CD4-positive, alpha-beta T cell (primary cell): ENCODE measurements around the gene CCS. TPM values are rescaled to one million over a fixed set of nuclear protein-coding genes. Genes with fewer than 3 reads are reported as not detected.

ENCODE experiments used
- ATAC-seq: fragments of 200-7000 bp; cut with Tn5 transposase; one replicate; pipeline ENCODE4 v1.10.0; 2022; ENCODE audit warnings: mild to moderate bottlenecking; ENCODE audit not compliant: poor library complexity
- CTCF ChIA-PET: fragments of 350-600 bp; sonication (Branson Sonifier 250); formaldehyde crosslinking; loops from one replicate; lab custom pipeline; 2021; ENCODE audit warnings: antibody characterized with exemption, inconsistent platforms; lab: Charles Lee
- POLR2A ChIA-PET: fragments of 350-600 bp; sonication (Branson Sonifier 250); formaldehyde crosslinking; loops from one replicate; lab custom pipeline; 2021; ENCODE audit warnings: antibody characterized with exemption, inconsistent platforms; lab: Charles Lee
- DNase-seq, 14 experiments: peaks; one replicate each; pipeline ENCODE4 v3.0.0-alpha.2; 2013 to 2020; ENCODE audit warnings: mixed read lengths in 2 of 14
- H3K27ac ChIP-seq, 2 donors: one replicate each; pipeline versions ENCODE4 v1.5.1 to v1.7.0; 2013; ENCODE audit warnings: low read length in 2 of 2, low read depth in 1 of 2, mild to moderate bottlenecking in 1 of 2
- H3K27me3 ChIP-seq, 2 experiments: 1 replicate in 1 of 2; 2 replicates in 1 of 2; pipeline versions ENCODE4 v1.6.1 to v1.7.0; 2013; ENCODE audit warnings: low read length in 2 of 2, control low read depth in 1 of 2, mild to moderate bottlenecking in 1 of 2, moderate library complexity in 1 of 2; ENCODE audit not compliant: insufficient read depth in 2 of 2, control insufficient read depth in 1 of 2
- H3K36me3 ChIP-seq: one replicate; pipeline ENCODE4 v1.6.1; 2013; ENCODE audit warnings: low read length, control low read depth; ENCODE audit not compliant: insufficient read depth
- H3K4me1 ChIP-seq: one replicate; pipeline ENCODE4 v1.6.1; 2013; ENCODE audit warnings: low read length, control low read depth; ENCODE audit not compliant: insufficient read depth
- H3K4me3 ChIP-seq: one replicate; pipeline ENCODE4 v1.5.1; 2013; ENCODE audit warnings: mild to moderate bottlenecking, low read length, moderate library complexity
- H3K9me3 ChIP-seq, 2 experiments: 1 replicate in 1 of 2; 2 replicates in 1 of 2; pipeline versions ENCODE4 v1.6.1 to v1.7.0; 2013; ENCODE audit warnings: low read length in 2 of 2, mild to moderate bottlenecking in 2 of 2, control low read depth in 1 of 2, moderate library complexity in 1 of 2; ENCODE audit not compliant: control insufficient read depth in 1 of 2, insufficient read depth in 1 of 2
- H3K27ac Mint-ChIP-seq: one replicate; pipeline ENCODE4 v1.8.0; 2020; ENCODE audit warnings: mixed read lengths
- H3K27me3 Mint-ChIP-seq: one replicate; pipeline ENCODE4 v1.8.0; 2021; ENCODE audit warnings: mixed read lengths
- H3K36me3 Mint-ChIP-seq: one replicate; pipeline ENCODE4 v1.8.0; 2021; ENCODE audit warnings: low read depth, mixed read lengths
- H3K4me1 Mint-ChIP-seq: one replicate; pipeline ENCODE4 v1.8.0; 2021; ENCODE audit warnings: low read depth, mixed read lengths
- H3K4me3 Mint-ChIP-seq: one replicate; pipeline ENCODE4 v1.8.0; 2020; ENCODE audit warnings: mild to moderate bottlenecking, mixed read lengths
- H3K9me3 Mint-ChIP-seq: one replicate; pipeline ENCODE4 v1.8.0; 2020; ENCODE audit warnings: mixed read lengths
- CTCF ChIP-seq: fragments of 200-600 bp; IDR thresholded peaks from one replicate; pipeline ENCODE4 v1.8.0; 2022; ENCODE audit warnings: antibody characterized with exemption, mild to moderate bottlenecking
- intact Hi-C, 2 experiments: fragments of 100-400 bp; cut with DNase I in 1 of 2; cut with micrococcal nuclease in 1 of 2; formaldehyde crosslinking; loops; one replicate each; pipeline versions ENCODE4 v1.15.1 to v1.9.0; 2023 to 2025; cut with DNase I, micrococcal nuclease
- total RNA-seq, 174 experiments: library from RNA in 2 of 174; stranded (reverse) in 2 of 174; gene quantifications; one replicate each; pipeline ENCODE4 v1.2.3 and lab custom pipeline; 2021 to 2026

Gene CCS
- total RNA-seq, 2 experiments from 2014 or later, result 25.4 to 26.3 TPM

- peaks cover 4% of the 10 kb centered on the region for H3K36me3 Mint-ChIP-seq
- CTCF ChIA-PET, result interaction anchor here (0.6 to 3.7 kb wide), 3 partner anchors 89 to 237 kb away, joined by 3 to 47 read pairs (median 5); partner anchors contain the start of genes MRPL11 and RBM4B
- no peak overlapping the region for H3K27ac Mint-ChIP-seq
- POLR2A ChIA-PET, result interaction anchor here (0.6 to 5.3 kb wide), 4 partner anchors 32 to 153 kb away, joined by 3 to 39 read pairs (median 11); partner anchors contain the start of genes RBM4 and RBM4B
- Histone ChIP-seq H3K27ac (no peak overlapping the region), H3K27me3 (no peaks in the 10 kb centered on the region), H3K9me3 (no peaks in the 10 kb centered on the region), H3K4me3 (no peak overlapping the region), H3K4me1 (peaks cover 31% of the 10 kb centered on the region), H3K36me3 (no peaks in the 10 kb centered on the region)
- no peaks in the 10 kb centered on the region for H3K9me3 Mint-ChIP-seq
- ATAC-seq (no peak), DNase-seq (no peak)
- intact Hi-C loops, result loop anchor here in 1 of 2 experiments (5.0 kb wide), 2 partner anchors 87 to 118 kb away; partner anchors contain the start of gene RBM4B
- no peak overlapping the region for H3K4me3 Mint-ChIP-seq
- TF ChIP-seq CTCF, result no peak
- H3K27me3 Mint-ChIP-seq, result no peaks in the 10 kb centered on the region
- peaks cover 15% of the 10 kb centered on the region for H3K4me1 Mint-ChIP-seq
Measured at GRCh38 chr11:66589996-66590675, 2.8 kb upstream of the CCS start.

DNA sequence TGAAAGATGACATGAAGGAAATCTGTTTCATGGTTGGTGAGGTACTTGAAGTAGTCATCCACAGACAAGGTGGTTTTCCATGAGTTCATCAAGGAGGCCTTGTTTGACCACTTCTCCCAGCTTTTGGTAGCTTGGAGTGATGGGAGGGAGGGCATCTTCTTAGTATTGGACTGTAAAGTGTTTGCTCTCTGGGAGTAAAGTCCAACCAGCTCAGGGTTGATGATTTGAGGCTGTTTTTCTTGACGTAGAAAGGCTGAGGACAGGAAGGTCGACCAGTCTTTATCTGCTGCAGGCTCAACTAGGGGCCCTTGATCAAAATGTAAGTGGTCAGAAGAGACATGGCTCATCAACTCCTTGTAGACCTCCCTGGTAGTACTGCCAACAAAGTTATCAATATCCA lies 1.8 kb upstream of the CCS start:
- POLR2A ChIA-PET, result interaction anchor here (0.7 to 5.3 kb wide), 3 partner anchors 25 to 87 kb away, joined by 3 to 39 read pairs (median 18); partner anchors contain the start of genes RBM14, RBM4 and RBM4B
- ATAC-seq (no peak), DNase-seq (no peak)
- Histone ChIP-seq H3K27me3 (no peaks in the 10 kb centered on the region), H3K27ac (no peak overlapping the region), H3K9me3 (no peaks in the 10 kb centered on the region), H3K36me3 (no peaks in the 10 kb centered on the region), H3K4me1 (peaks cover 39% of the 10 kb centered on the region), H3K4me3 (no peak overlapping the region)
- Mint-ChIP-seq H3K36me3 (peaks cover 4% of the 10 kb centered on the region), H3K9me3 (no peaks in the 10 kb centered on the region), H3K4me3 (peak overlapping the region; percentile 7), H3K27ac (no peak overlapping the region), H3K27me3 (no peaks in the 10 kb centered on the region), H3K4me1 (peaks cover 23% of the 10 kb centered on the region)
- intact Hi-C loops, result loop anchor here in 1 of 2 experiments (5.0 kb wide), 2 partner anchors 86 to 119 kb away; partner anchors contain the start of gene RBM4B
- CTCF ChIA-PET, result interaction anchor here (1.4 to 3.7 kb wide), 2 partner anchors 88 to 152 kb away, joined by 5 to 47 read pairs; partner anchors contain the start of genes MRPL11 and RBM4B
- TF ChIP-seq CTCF, result no peak

GRCh38 chr11:66593303-66593635 lies 284 bp downstream of the CCS start:
- ChIA-PET CTCF (interaction anchor here (0.8 to 3.7 kb wide), 11 partner anchors 12 to 241 kb away, joined by 3 to 47 read pairs (median 5); partner anchors contain the start of genes RBM14, RBM4 and RBM4B), POLR2A (interaction anchor here (0.8 to 5.3 kb wide), 8 partner anchors 24 to 113 kb away, joined by 3 to 42 read pairs (median 12); partner anchors contain the start of genes DPP3, RBM14, RBM4 and RBM4B)
- no peak for DNase-seq
- intact Hi-C loops, result loop anchor here (1.0 to 5.0 kb wide), 5 partner anchors 23 to 121 kb away; partner anchors contain the start of genes RBM4 (in 2 of the 2), RBM14 (in 1 of the 2) and RBM4B (in 1 of the 2)
- Histone ChIP-seq H3K9me3 (no peaks in the 10 kb centered on the region), H3K4me3 (peak overlapping the region; percentile 79), H3K36me3 (no peaks in the 10 kb centered on the region), H3K27me3 (no peaks in the 10 kb centered on the region), H3K27ac (peak overlapping the region; percentile 58 to 81), H3K4me1 (peaks cover 39% of the 10 kb centered on the region)
- no peak for TF ChIP-seq CTCF
- H3K4me1 Mint-ChIP-seq, result peaks cover 23% of the 10 kb centered on the region
- peak overlapping the region; percentile 98 for H3K4me3 Mint-ChIP-seq
- H3K36me3 Mint-ChIP-seq, result peaks cover 4% of the 10 kb centered on the region
- H3K27ac Mint-ChIP-seq, result peak overlapping the region; percentile 85
- no peaks in the 10 kb centered on the region for H3K9me3 Mint-ChIP-seq
- no peak for ATAC-seq
- no peaks in the 10 kb centered on the region for H3K27me3 Mint-ChIP-seq
